RWPE1 (cell line): ENCODE data around the gene ZNF277.

Source experiments
- CTCF ChIA-PET: fragments of 350-600 bp; sonication (Branson Sonifier 250); formaldehyde crosslinking; extraction: SDS; loops from one replicate; lab custom pipeline; 2021; lab: Yijun Ruan, JAX
- POLR2A ChIA-PET: fragments of 400-600 bp; formaldehyde crosslinking; extraction: SDS; loops from one replicate; lab custom pipeline; 2020; ENCODE audit warnings: antibody characterized with exemption; ENCODE audit not compliant: low non-redundant PET; lab: Yijun Ruan, JAX
- DNase-seq: peaks from one replicate; pipeline ENCODE4 v3.0.0; 2012; ENCODE audit warnings: low spot score
- H3K27ac ChIP-seq: fragments of 450-650 bp; 2 replicates; pipeline ENCODE4 v1.5.1; 2017
- CTCF ChIP-seq: fragments of 450-650 bp; conservative IDR thresholded peaks from 2 replicates; pipeline ENCODE4 v1.5.1; 2017; ENCODE audit warnings: low read depth, mild to moderate bottlenecking

ZNF277 gene

GRCh38 chr7:112347088-112347487 lies 140.6 kb downstream of the ZNF277 start:
- POLR2A ChIA-PET = no interaction called here
- DNase-seq = no peak
- no peak overlapping the region for H3K27ac ChIP-seq
- TF ChIP-seq CTCF = no peak
- CTCF ChIA-PET = interaction anchor here (1.0 kb wide), 1 partner anchor 11 kb away, joined by 3 read pairs; no protein-coding TSS in a partner anchor

GRCh38 chr7:112350585-112350984 lies 144.1 kb downstream of the ZNF277 start:
- TF ChIP-seq CTCF = no peak
- H3K27ac ChIP-seq = no peak overlapping the region
- ChIA-PET CTCF (no interaction called here), POLR2A (no interaction called here)
- no peak for DNase-seq

- no peak for DNase-seq
- CTCF ChIA-PET = no interaction called here
- TF ChIP-seq CTCF = no peak
- POLR2A ChIA-PET = no interaction called here
- H3K27ac ChIP-seq = no peak overlapping the region
Measured at GRCh38 chr7:112356596-112356995, 150.1 kb downstream of the ZNF277 start.

- ChIA-PET POLR2A (no interaction called here), CTCF (no interaction called here)
- no peak overlapping the region for H3K27ac ChIP-seq
- no peak for DNase-seq
- TF ChIP-seq CTCF = no peak
Measured at GRCh38 chr7:112357136-112357535, 150.6 kb downstream of the ZNF277 start.

GRCh38 chr7:112358513-112358912 lies 152.0 kb downstream of the ZNF277 start:
- CTCF ChIA-PET = interaction anchor here (0.8 kb wide), 1 partner anchor 74 kb away, joined by 5 read pairs; no protein-coding TSS in a partner anchor
- peak; percentile 7 for DNase-seq
- no peak for TF ChIP-seq CTCF
- POLR2A ChIA-PET = no interaction called here
- H3K27ac ChIP-seq = no peak overlapping the region

GRCh38 chr7:112359086-112359485 lies 152.6 kb downstream of the ZNF277 start:
- H3K27ac ChIP-seq = no peak overlapping the region
- CTCF ChIA-PET = interaction anchor here (0.8 kb wide), 1 partner anchor 75 kb away, joined by 5 read pairs; no protein-coding TSS in a partner anchor
- no peak for TF ChIP-seq CTCF
- no peak for DNase-seq
- POLR2A ChIA-PET = no interaction called here
